ENCODE measurements around the gene ENPP1.

The ENPP1 gene

GRCh38 chr6:131787079-131787478 lies 20.7 kb upstream of the ENPP1 start:
- no peak for DNase-seq (ENCODE audit: low read depth)

GRCh38 chr6:131787766-131788712 lies 19.8 kb upstream of the ENPP1 start:
- DNase-seq (ENCODE audit: low read depth) = no peak

DNA sequence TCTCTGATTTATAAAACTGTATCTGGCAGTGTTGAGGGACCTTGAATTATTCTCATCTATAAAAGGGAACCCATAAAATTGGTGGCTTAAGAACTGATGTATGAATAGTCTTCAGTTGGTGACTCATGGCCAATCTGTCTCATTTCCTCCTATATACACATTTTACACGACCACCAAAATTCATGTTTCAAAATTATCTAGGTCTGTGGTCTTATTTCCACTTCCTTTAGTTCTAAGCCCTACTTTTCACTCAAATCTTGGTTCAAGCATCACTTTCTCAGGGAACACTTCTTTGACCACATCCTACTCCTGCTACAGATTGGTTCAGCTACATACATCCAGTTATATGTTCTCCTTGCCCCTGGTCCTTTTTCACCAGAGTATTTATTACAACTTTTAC lies 18.6 kb upstream of the ENPP1 start:
- no peak for DNase-seq (ENCODE audit: low read depth)

GRCh38 chr6:131791476-131791875 lies 16.3 kb upstream of the ENPP1 start:
- no peak for DNase-seq (ENCODE audit: low read depth)

DNA sequence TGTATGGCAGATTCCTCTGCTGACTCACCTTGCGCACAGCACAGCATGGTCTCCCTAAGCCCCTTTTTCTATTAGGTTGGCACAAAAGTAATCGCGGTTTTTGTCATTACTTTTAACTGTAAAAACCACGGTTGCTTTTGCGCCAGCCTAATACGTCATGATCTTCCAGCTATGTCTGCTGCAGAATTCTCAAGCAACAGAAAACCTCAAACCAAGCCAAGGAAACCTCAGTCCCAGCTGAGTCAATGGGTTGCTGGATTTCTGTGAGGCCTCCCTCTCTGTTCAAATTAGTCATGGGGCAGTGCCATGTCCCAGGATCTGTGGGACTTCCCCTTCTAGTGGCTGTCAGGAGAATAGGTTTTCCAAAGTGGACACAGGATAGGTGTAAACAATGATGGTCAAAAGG lies 15.7 kb upstream of the ENPP1 start:
- no peak for DNase-seq (ENCODE audit: low read depth)

DNA sequence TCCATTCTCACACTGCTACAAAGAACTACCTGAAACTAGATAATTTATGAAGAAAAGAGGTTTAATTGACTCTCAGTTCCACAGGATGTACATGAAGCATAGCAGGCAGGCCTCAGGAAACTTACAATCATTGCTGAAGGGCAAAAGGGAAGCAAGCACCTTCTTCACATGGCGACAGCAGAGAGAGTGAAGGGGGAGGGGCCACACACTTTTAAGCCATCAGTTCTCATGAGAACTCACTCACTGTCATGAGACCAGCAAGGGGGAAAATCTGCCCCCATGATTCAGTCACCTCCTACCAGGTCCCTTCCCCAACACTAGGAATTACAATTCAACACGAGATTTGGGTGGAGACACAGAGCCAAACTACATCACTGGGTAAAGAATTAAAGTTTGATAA lies 12.5 kb upstream of the ENPP1 start:
- DNase-seq (ENCODE audit: low read depth) = no peak

GRCh38 chr6:131802347-131802746 lies 5.5 kb upstream of the ENPP1 start:
- no peak for DNase-seq (ENCODE audit: low read depth)

- no peak for DNase-seq (ENCODE audit: low read depth)
These were observed 4.6 kb upstream of the ENPP1 start for GRCh38 chr6:131803007-131803769.

DNA sequence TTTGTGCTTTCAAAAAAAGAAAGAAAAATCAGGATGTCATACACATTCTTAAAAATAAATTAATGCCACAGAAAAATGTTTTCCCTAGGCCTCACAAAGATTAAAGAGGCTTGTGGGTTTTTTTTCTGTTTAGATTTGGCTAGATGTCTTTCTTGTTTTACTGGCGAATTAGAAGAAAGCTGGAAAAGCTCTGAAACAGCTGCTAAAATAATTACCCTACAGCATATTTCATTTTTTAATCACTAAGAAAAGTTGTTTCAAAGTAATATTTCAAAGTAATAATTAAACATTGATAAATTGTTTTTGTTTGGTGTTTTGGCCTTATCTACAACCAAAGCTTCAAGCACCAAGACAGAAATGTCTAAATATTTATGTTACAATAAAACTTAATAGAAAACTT lies 3.7 kb upstream of the ENPP1 start:
- DNase-seq (ENCODE audit: low read depth) = no peak

DNA sequence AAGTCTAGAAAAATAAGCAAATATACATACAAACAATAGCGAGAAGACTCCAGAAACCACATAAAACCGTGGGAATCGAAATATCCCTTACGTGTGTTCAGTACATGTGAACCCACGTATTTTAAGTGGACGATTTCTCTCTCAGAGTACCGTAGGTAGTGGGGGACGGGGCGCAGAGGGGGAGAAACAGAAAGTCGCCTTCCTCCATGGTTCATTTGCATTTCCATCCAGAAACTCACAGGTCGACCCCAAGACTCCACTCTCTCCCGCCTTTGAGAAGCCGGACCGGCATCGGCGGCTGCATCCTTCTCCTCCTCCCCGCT lies 538 bp upstream of the ENPP1 start:
- DNase-seq (ENCODE audit: low read depth) = no peak

GRCh38 chr6:131808460-131809269 lies 845 bp downstream of the ENPP1 start:
- DNase-seq (ENCODE audit: low read depth) = no peak

GRCh38 chr6:131811500-131811899 lies 3.7 kb downstream of the ENPP1 start:
- no peak for DNase-seq (ENCODE audit: low read depth)

- no peak for DNase-seq (ENCODE audit: low read depth)
These were observed 6.2 kb downstream of the ENPP1 start for GRCh38 chr6:131813991-131814390.

- no peak for DNase-seq (ENCODE audit: low read depth)
These were observed 9.0 kb downstream of the ENPP1 start for GRCh38 chr6:131816869-131817268.

DNA sequence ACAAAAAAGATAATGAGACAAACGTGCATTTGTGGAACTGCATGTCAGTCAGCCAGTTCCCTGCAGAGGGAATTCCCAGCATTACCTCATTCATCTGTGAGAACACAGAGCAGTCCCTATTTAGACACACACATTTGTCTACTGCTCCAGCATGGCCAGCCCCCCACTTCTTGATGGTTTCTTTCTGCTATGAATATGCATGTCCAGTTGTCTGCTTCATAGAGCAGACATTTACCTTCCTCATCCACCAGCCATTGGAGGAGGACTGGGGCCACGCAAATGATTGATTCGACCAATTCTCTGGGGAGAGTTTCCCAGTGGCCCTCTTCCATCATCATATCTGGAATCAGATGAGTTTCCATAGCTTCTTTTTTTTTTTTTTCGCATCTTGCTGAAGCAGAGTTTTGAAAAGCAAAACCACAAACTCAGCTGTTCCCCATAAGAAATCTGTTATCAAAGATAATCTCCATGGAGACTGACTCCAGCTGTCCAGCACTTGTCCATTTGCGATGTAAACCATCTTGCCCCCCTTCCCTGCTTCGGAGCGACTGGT lies 11.8 kb downstream of the ENPP1 start:
- no peak for DNase-seq (ENCODE audit: low read depth)

- DNase-seq (ENCODE audit: low read depth) = no peak
These were observed 13.4 kb downstream of the ENPP1 start for GRCh38 chr6:131821010-131821807.

DNA sequence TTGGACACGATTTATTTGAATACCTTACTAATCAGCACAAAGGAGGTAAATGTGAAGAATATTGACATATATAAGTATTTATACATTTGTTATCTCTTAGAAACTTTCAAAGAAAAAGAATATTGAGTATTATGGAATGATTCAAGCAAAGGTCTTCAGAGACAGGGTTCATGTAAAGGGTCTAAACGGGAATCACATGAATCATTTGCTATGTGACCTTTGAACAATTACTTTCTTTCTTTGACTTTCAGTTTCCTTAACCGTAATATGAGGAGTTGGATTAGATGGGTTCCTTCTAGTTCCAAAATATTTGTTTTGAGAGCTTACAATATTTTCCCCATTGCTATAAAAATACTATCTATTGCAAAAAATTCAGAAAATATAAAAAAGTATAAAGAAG lies 14.3 kb downstream of the ENPP1 start:
- no peak for DNase-seq (ENCODE audit: low read depth)

GRCh38 chr6:131823276-131823902 lies 15.6 kb downstream of the ENPP1 start:
- no peak for DNase-seq (ENCODE audit: low read depth)

DNA sequence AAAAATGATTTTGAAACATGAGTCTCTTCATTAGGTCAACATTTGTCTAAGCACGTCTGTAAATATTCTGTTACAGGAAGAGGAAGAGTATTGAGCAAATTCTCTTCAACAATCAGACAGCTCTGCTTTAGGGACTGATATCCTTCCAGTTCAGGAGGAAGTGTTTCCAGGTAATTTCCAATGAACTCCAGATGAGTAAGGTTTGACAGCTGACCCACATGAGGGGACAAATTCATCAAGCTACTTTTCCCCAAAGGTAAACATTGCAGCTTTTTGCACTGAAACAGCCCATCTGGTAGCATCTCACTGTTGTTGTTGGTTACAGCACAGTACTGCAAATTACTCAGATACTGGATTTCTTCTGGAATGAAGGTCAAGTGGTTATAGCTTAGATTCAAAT lies 18.1 kb downstream of the ENPP1 start:
- DNase-seq (ENCODE audit: low read depth) = no peak

- no peak for DNase-seq (ENCODE audit: low read depth)
These were observed 20.3 kb downstream of the ENPP1 start for GRCh38 chr6:131828080-131828479.

DNA sequence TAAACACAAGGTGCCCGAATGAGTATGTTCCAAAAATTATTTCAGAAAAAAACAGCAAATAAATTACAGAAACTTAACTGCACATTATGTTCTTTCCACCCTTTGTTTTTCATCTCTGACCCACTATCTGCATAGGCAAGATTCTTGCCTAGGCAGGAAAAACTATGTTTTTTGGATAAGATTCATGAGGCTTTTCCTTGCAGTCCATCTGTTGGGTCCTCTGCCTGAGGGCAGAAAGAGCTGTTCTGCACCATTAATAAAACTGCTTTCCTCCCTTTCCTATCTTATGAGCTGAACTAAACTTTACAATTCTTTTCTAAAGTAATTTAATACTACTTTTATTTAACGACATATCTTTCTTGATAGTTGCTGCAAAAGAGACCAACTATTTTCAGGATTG lies 21.1 kb downstream of the ENPP1 start:
- no peak for DNase-seq (ENCODE audit: low read depth)

Measured in T-helper 22 cell (primary cell).